ENCODE data around the gene C19orf73.
"Not testable (repeated sequence)": the region's sequence is repeated elsewhere in the genome, so short reads cannot be mapped to it uniquely, and the experiment has no call there.

C19orf73 gene

GRCh38 chr19:49148784-49149651, 30.1 kb upstream of the C19orf73 start:
- peak; percentile 81 for DNase-seq

GRCh38 chr19:49148044-49148682, 29.2 kb upstream of the C19orf73 start:
- no peak for DNase-seq

- DNase-seq: not testable (repeated sequence)
These were observed 27.4 kb upstream of the C19orf73 start for GRCh38 chr19:49146408-49146770.

- DNase-seq: peak; percentile 78
These were observed 26.8 kb upstream of the C19orf73 start for GRCh38 chr19:49145573-49146407.

- DNase-seq: peak; percentile 41
These were observed 24.0 kb upstream of the C19orf73 start for GRCh38 chr19:49142866-49143335.

- no peak for DNase-seq
These were observed 22.4 kb upstream of the C19orf73 start for GRCh38 chr19:49141352-49141751.

- no peak for DNase-seq
These were observed 22.0 kb upstream of the C19orf73 start for GRCh38 chr19:49140951-49141350.

- no peak for DNase-seq
These were observed 17.8 kb upstream of the C19orf73 start for GRCh38 chr19:49136771-49137171.

- no peak for DNase-seq
These were observed 16.7 kb upstream of the C19orf73 start for GRCh38 chr19:49135686-49136085.

- peak; percentile 53 for DNase-seq
These were observed 14.9 kb upstream of the C19orf73 start for GRCh38 chr19:49133621-49134454.

- DNase-seq: peak; percentile 32
These were observed 14.1 kb upstream of the C19orf73 start for GRCh38 chr19:49132974-49133609.

- no peak for DNase-seq
These were observed 11.4 kb upstream of the C19orf73 start for GRCh38 chr19:49130325-49130724.

GRCh38 chr19:49129238-49129583, 10.3 kb upstream of the C19orf73 start:
- DNase-seq: no peak

- DNase-seq: no peak
These were observed 9.7 kb upstream of the C19orf73 start for GRCh38 chr19:49128545-49129237.

GRCh38 chr19:49127674-49128544, 9.0 kb upstream of the C19orf73 start:
- peak; percentile 94 for DNase-seq

- DNase-seq: not testable (repeated sequence)
These were observed 8.3 kb upstream of the C19orf73 start for GRCh38 chr19:49127225-49127624.

GRCh38 chr19:49126575-49126974, 7.6 kb upstream of the C19orf73 start:
- DNase-seq: no peak

GRCh38 chr19:49125025-49125731, 6.2 kb upstream of the C19orf73 start:
- no peak for DNase-seq

- not testable (repeated sequence) for DNase-seq
These were observed 4.3 kb upstream of the C19orf73 start for GRCh38 chr19:49123285-49123684.

GRCh38 chr19:49121841-49122240, 2.9 kb upstream of the C19orf73 start:
- not testable (repeated sequence) for DNase-seq
